Nephron progenitor cell (in vitro differentiated cells): ENCODE data around the gene EXOSC5.

ENCODE experiments used
- DNase-seq: peaks from one replicate; pipeline ENCODE4 v3.0.0; 2021
- H3K27ac Mint-ChIP-seq: 2 replicates; pipeline ENCODE4 v1.8.0; 2021; ENCODE audit warnings: mild to moderate bottlenecking, moderate library complexity, mixed read lengths
- H3K27me3 Mint-ChIP-seq: 2 replicates; pipeline ENCODE4 v1.8.0; 2021; ENCODE audit warnings: mild to moderate bottlenecking, low read depth, mixed read lengths; ENCODE audit not compliant: poor library complexity
- H3K36me3 Mint-ChIP-seq: 2 replicates; pipeline ENCODE4 v1.8.0; 2021; ENCODE audit warnings: low read depth, mixed read lengths
- H3K4me1 Mint-ChIP-seq: 2 replicates; pipeline ENCODE4 v1.8.0; 2021; ENCODE audit warnings: mixed read lengths
- H3K4me3 Mint-ChIP-seq: 2 replicates; pipeline ENCODE4 v1.8.0; 2021; ENCODE audit warnings: mild to moderate bottlenecking, moderate library complexity, mixed read lengths
- H3K9me3 Mint-ChIP-seq: 2 replicates; pipeline ENCODE4 v1.8.0; 2021; ENCODE audit warnings: mild to moderate bottlenecking, moderate library complexity, mixed read lengths
- CTCF ChIP-seq: fragments of 200-600 bp; sonication (generic); IDR thresholded peaks from 2 replicates; pipeline ENCODE4 v1.5.0; 2021; ENCODE audit warnings: antibody characterized with exemption

EXOSC5 gene

GRCh38 chr19:41356984-41357739 is 40.0 kb downstream of the EXOSC5 start:
- H3K27me3 Mint-ChIP-seq: peaks cover 3% of the 10 kb centered on the region
- H3K9me3 Mint-ChIP-seq: no peaks in the 10 kb centered on the region
- H3K4me3 Mint-ChIP-seq: no peak overlapping the region
- no peaks in the 10 kb centered on the region for H3K36me3 Mint-ChIP-seq
- H3K27ac Mint-ChIP-seq: peak overlapping the region; percentile 50
- no peak for DNase-seq
- H3K4me1 Mint-ChIP-seq: peaks cover 15% of the 10 kb centered on the region
- TF ChIP-seq CTCF: no peak

GRCh38 chr19:41355802-41356201 is 41.4 kb downstream of the EXOSC5 start:
- no peak for TF ChIP-seq CTCF
- Mint-ChIP-seq H3K9me3 (no peaks in the 10 kb centered on the region), H3K27ac (peak overlapping the region; percentile 15), H3K4me3 (no peak overlapping the region), H3K27me3 (peaks cover 7% of the 10 kb centered on the region), H3K36me3 (no peaks in the 10 kb centered on the region), H3K4me1 (peaks cover 26% of the 10 kb centered on the region)
- no peak for DNase-seq

GRCh38 chr19:41355035-41355434 is 42.1 kb downstream of the EXOSC5 start:
- Mint-ChIP-seq H3K4me1 (peaks cover 30% of the 10 kb centered on the region), H3K27me3 (peaks cover 7% of the 10 kb centered on the region), H3K27ac (no peak overlapping the region), H3K4me3 (peak overlapping the region; percentile 71), H3K36me3 (no peaks in the 10 kb centered on the region), H3K9me3 (no peaks in the 10 kb centered on the region)
- no peak for DNase-seq
- TF ChIP-seq CTCF: no peak

GRCh38 chr19:41354343-41354953 is 42.7 kb downstream of the EXOSC5 start:
- TF ChIP-seq CTCF: no peak
- H3K9me3 Mint-ChIP-seq: no peaks in the 10 kb centered on the region
- H3K36me3 Mint-ChIP-seq: no peaks in the 10 kb centered on the region
- peaks cover 35% of the 10 kb centered on the region for H3K4me1 Mint-ChIP-seq
- peak overlapping the region; percentile 88 for H3K4me3 Mint-ChIP-seq
- H3K27ac Mint-ChIP-seq: no peak overlapping the region
- no peak for DNase-seq
- peaks cover 7% of the 10 kb centered on the region for H3K27me3 Mint-ChIP-seq

- peak within 1 kb of the TSS; percentile 16 for H3K27ac Mint-ChIP-seq
- TF ChIP-seq CTCF: peak; percentile 70
- H3K27me3 Mint-ChIP-seq: peaks cover 7% of the 10 kb centered on the region
- peak; percentile 81 for DNase-seq
- no peaks in the 10 kb centered on the region for H3K9me3 Mint-ChIP-seq
- H3K4me3 Mint-ChIP-seq: peak within 1 kb of the TSS; percentile 88
- peaks cover 4% of the 10 kb centered on the region for H3K36me3 Mint-ChIP-seq
- peaks cover 35% of the 10 kb centered on the region for H3K4me1 Mint-ChIP-seq
Measured at GRCh38 chr19:41353466-41354342, 43.5 kb downstream of the EXOSC5 start, which contains the start of gene TGFB1. Gene TGFB1 (minus strand): TSS chr19:41353922. CDS start chr19:41353044, 878 bp downstream.
